Liver (tissue), 9 donors: ENCODE results near the gene TMTC2. TPM values are rescaled to one million over a fixed set of nuclear protein-coding genes. Genes with fewer than 3 reads are reported as not detected.

Experiments
- DNase-seq: peaks from one replicate; pipeline ENCODE4 v3.0.0-alpha.2; 2017; ENCODE audit warnings: low spot score
- H3K27ac ChIP-seq, 2 donors: one replicate each; pipeline ENCODE4 v1.7.0; 2013; ENCODE audit warnings: inconsistent platforms in 2 of 2, low read length in 2 of 2, control low read depth in 1 of 2, low read depth in 1 of 2, mild to moderate bottlenecking in 1 of 2
- H3K27me3 ChIP-seq, 4 donors: one replicate each; pipeline versions ENCODE4 v1.6.1 to v1.7.0; 2013; ENCODE audit warnings: low read length in 3 of 4, inconsistent platforms in 1 of 4, mild to moderate bottlenecking in 1 of 4, moderate library complexity in 1 of 4; ENCODE audit not compliant: control insufficient read depth in 4 of 4, insufficient read depth in 4 of 4
- H3K36me3 ChIP-seq, 4 donors: one replicate each; pipeline versions ENCODE4 v1.6.1 to v1.7.0; 2013; ENCODE audit warnings: low read length in 3 of 4, mild to moderate bottlenecking in 3 of 4, low read depth in 1 of 4, moderate library complexity in 1 of 4; ENCODE audit not compliant: control insufficient read depth in 4 of 4, insufficient read depth in 3 of 4
- H3K4me1 ChIP-seq, 4 donors: one replicate each; pipeline versions ENCODE4 v1.6.1 to v1.7.0; 2013; ENCODE audit warnings: low read length in 3 of 4, mild to moderate bottlenecking in 3 of 4, moderate library complexity in 1 of 4; ENCODE audit not compliant: control insufficient read depth in 4 of 4, insufficient read depth in 4 of 4
- H3K4me3 ChIP-seq, 3 donors: one replicate each; pipeline versions ENCODE4 v1.6.1 to v1.7.0; 2013; ENCODE audit warnings: low read length in 3 of 3, control low read depth in 1 of 3, low read depth in 1 of 3, mild to moderate bottlenecking in 1 of 3
- H3K9ac ChIP-seq, 2 donors: one replicate each; pipeline ENCODE4 v1.7.0; 2013; ENCODE audit warnings: low read length in 2 of 2, mild to moderate bottlenecking in 2 of 2, moderate library complexity in 2 of 2, control low read depth in 1 of 2, low read depth in 1 of 2
- H3K9me3 ChIP-seq, 4 donors: one replicate each; pipeline versions ENCODE4 v1.6.1 to v1.7.0; 2013; ENCODE audit warnings: low read length in 3 of 4; ENCODE audit not compliant: control insufficient read depth in 4 of 4
- EGR1 ChIP-seq, 2 donors: IDR thresholded peaks; 2 replicates each; pipeline ENCODE4 v1.6.1; 2016 to 2018; ENCODE audit warnings: antibody characterized with exemption in 2 of 2, low read depth in 2 of 2
- FOXA1 ChIP-seq: IDR thresholded peaks from 2 replicates; pipeline ENCODE4 v1.6.1; 2016; ENCODE audit warnings: antibody characterized with exemption
- FOXA2 ChIP-seq: IDR thresholded peaks from 2 replicates; pipeline ENCODE4 v1.6.1; 2016; ENCODE audit warnings: antibody characterized with exemption
- GABPA ChIP-seq, 2 donors: IDR thresholded peaks in 1 of 2; conservative IDR thresholded peaks in 1 of 2; 2 replicates each; pipeline ENCODE4 v1.6.1; 2016; ENCODE audit warnings: antibody characterized with exemption in 2 of 2, mild to moderate bottlenecking in 1 of 2, moderate library complexity in 1 of 2
- HNF4A ChIP-seq, 2 donors: conservative IDR thresholded peaks; 2 replicates each; pipeline ENCODE4 v1.6.1; 2016; ENCODE audit warnings: antibody characterized with exemption in 2 of 2, mild to moderate bottlenecking in 2 of 2
- HNF4G ChIP-seq: IDR thresholded peaks from 2 replicates; pipeline ENCODE4 v1.6.1; 2016; ENCODE audit warnings: antibody characterized with exemption
- MAX ChIP-seq: IDR thresholded peaks from 2 replicates; pipeline ENCODE4 v1.6.1; 2016; ENCODE audit warnings: antibody characterized with exemption
- NR2F2 ChIP-seq: IDR thresholded peaks from 2 replicates; pipeline ENCODE4 v1.6.1; 2016; ENCODE audit warnings: antibody characterized with exemption
- RAD21 ChIP-seq, 2 donors: IDR thresholded peaks; 2 replicates each; pipeline ENCODE4 v1.6.1; 2016; ENCODE audit warnings: antibody characterized with exemption in 2 of 2, mild to moderate bottlenecking in 2 of 2
- REST ChIP-seq: IDR thresholded peaks from 2 replicates; pipeline ENCODE4 v1.6.1; 2016; ENCODE audit warnings: antibody characterized with exemption, mild to moderate bottlenecking
- RXRA ChIP-seq, 2 donors: IDR thresholded peaks; 2 replicates each; pipeline ENCODE4 v1.6.1; 2017 to 2018; ENCODE audit warnings: antibody characterized with exemption in 2 of 2, mild to moderate bottlenecking in 1 of 2
- SP1 ChIP-seq: IDR thresholded peaks from 2 replicates; pipeline ENCODE4 v1.6.1; 2018; ENCODE audit warnings: antibody characterized with exemption, mild to moderate bottlenecking
- TAF1 ChIP-seq: conservative IDR thresholded peaks from 2 replicates; pipeline ENCODE4 v1.6.1; 2016; ENCODE audit warnings: antibody characterized with exemption, mild to moderate bottlenecking
- YY1 ChIP-seq: IDR thresholded peaks from 2 replicates; pipeline ENCODE4 v1.6.1; 2016; ENCODE audit warnings: antibody characterized with exemption, mild to moderate bottlenecking
- ZBTB33 ChIP-seq: IDR thresholded peaks from 2 replicates; pipeline ENCODE4 v1.6.1; 2016; ENCODE audit warnings: antibody characterized with exemption
- WGBS: extraction: QIAGEN DNeasy Blood & Tissue Kit; methylation state at CpG from one replicate; pipeline ENCODE4 v1.1.7; 2013; 5-methylcytosine and 5-hydroxymethylcytosine counted together
- polyA plus RNA-seq, 2 donors: library from polyadenylated mRNA; stranded (reverse) in 1 of 2; unstranded in 1 of 2; fragments of 200-250 nt in 1 of 2; fragments of >200 nt in 1 of 2; fragmentation: Nextera tagmentation in 1 of 2; extraction: Ambion mirVana in 1 of 2; gene quantifications; one replicate each; pipeline versions ENCODE4 v1.2.1 to v1.2.3, GENCODE V29; 2013 to 2015
- total RNA-seq, 2 donors: library from RNA; depleted of rRNA; stranded (reverse); fragments of >200 nt; gene quantifications; one replicate each; pipeline ENCODE4 v1.2.3, GENCODE V29; 2014
- TF ChIP-seq, protein P1 (sequence below): IDR thresholded peaks from 2 replicates; pipeline ENCODE4 v1.6.1; 2016; ENCODE audit warnings: antibody characterized with exemption
- TF ChIP-seq, protein P2 (sequence below): fragments of 150-350 bp; IDR thresholded peaks from 2 replicates; pipeline ENCODE4 v1.5.1; 2017; ENCODE audit warnings: improper control_type of control experiment, low read depth, low read length; ENCODE audit not compliant: missing input control
- donor health status: healthy.
- donor health status: healthy.
- donor health status: healthy.
- donor health status: healthy.
- donor health status: healthy.

TMTC2 gene
- total and polyA plus RNA-seq, 4 donors: 0.36 to 3.0 (median 0.61) TPM

GRCh38 chr12:83149987-83150386, 463.3 kb downstream of the TMTC2 start:
- 87% methylated on average over 3 of the region's 3 CpGs for WGBS
- Histone ChIP-seq H3K9ac (no peak overlapping the region), H3K36me3 (no peaks in the 10 kb centered on the region), H3K9me3 (no peaks in the 10 kb centered on the region), H3K4me1 (no peaks in the 10 kb centered on the region), H3K4me3 (no peak overlapping the region), H3K27ac (no peak overlapping the region), H3K27me3 (no peaks in the 10 kb centered on the region)
- TF ChIP-seq ZBTB33 (no peak), HNF4G (no peak), FOXA2 (no peak), REST (no peak), EGR1 (IDR thresholded peaks at IDR 0.05; ENCODE audit: low read depth in 2 of 2) (no peak), GABPA (IDR thresholded peaks at IDR 0.05 in 1 of 2, conservative IDR thresholded peaks at IDR 0.05 in 1 of 2) (no peak), HNF4A (conservative IDR thresholded peaks at IDR 0.05) (no peak), MAX (no peak), SP1 (no peak), FOXA1 (no peak), NR2F2 (no peak), RXRA (IDR thresholded peaks at IDR 0.05) (no peak), TAF1 (no peak), YY1 (no peak), RAD21 (IDR thresholded peaks at IDR 0.05) (no peak)
- TF ChIP-seq, protein P1, sequence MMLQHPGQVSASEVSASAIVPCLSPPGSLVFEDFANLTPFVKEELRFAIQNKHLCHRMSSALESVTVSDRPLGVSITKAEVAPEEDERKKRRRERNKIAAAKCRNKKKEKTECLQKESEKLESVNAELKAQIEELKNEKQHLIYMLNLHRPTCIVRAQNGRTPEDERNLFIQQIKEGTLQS: no peak
- TF ChIP-seq, protein P2, sequence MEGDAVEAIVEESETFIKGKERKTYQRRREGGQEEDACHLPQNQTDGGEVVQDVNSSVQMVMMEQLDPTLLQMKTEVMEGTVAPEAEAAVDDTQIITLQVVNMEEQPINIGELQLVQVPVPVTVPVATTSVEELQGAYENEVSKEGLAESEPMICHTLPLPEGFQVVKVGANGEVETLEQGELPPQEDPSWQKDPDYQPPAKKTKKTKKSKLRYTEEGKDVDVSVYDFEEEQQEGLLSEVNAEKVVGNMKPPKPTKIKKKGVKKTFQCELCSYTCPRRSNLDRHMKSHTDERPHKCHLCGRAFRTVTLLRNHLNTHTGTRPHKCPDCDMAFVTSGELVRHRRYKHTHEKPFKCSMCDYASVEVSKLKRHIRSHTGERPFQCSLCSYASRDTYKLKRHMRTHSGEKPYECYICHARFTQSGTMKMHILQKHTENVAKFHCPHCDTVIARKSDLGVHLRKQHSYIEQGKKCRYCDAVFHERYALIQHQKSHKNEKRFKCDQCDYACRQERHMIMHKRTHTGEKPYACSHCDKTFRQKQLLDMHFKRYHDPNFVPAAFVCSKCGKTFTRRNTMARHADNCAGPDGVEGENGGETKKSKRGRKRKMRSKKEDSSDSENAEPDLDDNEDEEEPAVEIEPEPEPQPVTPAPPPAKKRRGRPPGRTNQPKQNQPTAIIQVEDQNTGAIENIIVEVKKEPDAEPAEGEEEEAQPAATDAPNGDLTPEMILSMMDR: no peak
- no peak for DNase-seq
